Gastroesophageal sphincter (tissue), 3 donors: ENCODE results near the gene CNTRL.

Experiments
- CTCF ChIP-seq, 4 experiments: fragments of 200-600 bp in 2 of 4; fragments of 450-650 bp in 2 of 4; sonication (generic) in 1 of 4; IDR thresholded peaks; one replicate each; pipeline ENCODE4 v1.5.1; 2017 to 2019; ENCODE audit warnings: antibody characterized with exemption in 4 of 4, mild to moderate bottlenecking in 2 of 4, moderate library complexity in 2 of 4
- EP300 ChIP-seq: sonication (generic); formaldehyde crosslinking; IDR thresholded peaks from one replicate; pipeline ENCODE4 v1.6.1; 2017; ENCODE audit warnings: antibody characterized with exemption, mild to moderate bottlenecking
- POLR2A ChIP-seq, 2 donors: fragments of 450-650 bp; IDR thresholded peaks; one replicate each; pipeline ENCODE4 v1.6.1; 2017; ENCODE audit warnings: antibody characterized with exemption in 2 of 2, mild to moderate bottlenecking in 2 of 2, moderate library complexity in 1 of 2
- POLR2AphosphoS5 ChIP-seq: sonication (generic); formaldehyde crosslinking; IDR thresholded peaks from one replicate; pipeline ENCODE4 v1.6.1; 2017; ENCODE audit warnings: antibody characterized with exemption

DNA sequence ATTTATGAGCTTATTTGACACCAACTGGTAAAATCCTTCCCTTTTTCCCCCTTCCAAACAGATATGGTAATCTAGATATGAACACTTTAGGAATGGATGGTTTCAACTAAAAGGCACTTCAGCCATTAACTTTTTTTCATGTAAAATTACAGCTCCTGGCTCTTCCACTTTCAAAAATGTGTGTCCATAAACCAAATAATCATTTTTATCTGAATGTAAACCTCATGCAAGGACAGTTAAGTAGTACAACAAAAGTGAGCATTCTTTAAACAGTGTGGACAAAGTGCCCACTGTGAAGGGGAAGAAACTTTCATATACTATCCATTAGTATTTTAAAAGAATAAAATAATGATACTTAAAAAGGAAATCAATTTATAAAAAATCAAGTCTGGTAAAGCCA is 109.7 kb downstream of the CNTRL start:
- TF ChIP-seq POLR2AphosphoS5: no peak
- no peak for TF ChIP-seq CTCF (IDR thresholded peaks at IDR 0.05)
- no peak for TF ChIP-seq EP300
- no peak for TF ChIP-seq POLR2A (IDR thresholded peaks at IDR 0.05)
